ENCODE results near the gene CLMN.
"Not testable (repeated sequence)": the region's sequence is repeated elsewhere in the genome, so short reads cannot be mapped to it uniquely, and the experiment has no call there.

CLMN gene

DNA sequence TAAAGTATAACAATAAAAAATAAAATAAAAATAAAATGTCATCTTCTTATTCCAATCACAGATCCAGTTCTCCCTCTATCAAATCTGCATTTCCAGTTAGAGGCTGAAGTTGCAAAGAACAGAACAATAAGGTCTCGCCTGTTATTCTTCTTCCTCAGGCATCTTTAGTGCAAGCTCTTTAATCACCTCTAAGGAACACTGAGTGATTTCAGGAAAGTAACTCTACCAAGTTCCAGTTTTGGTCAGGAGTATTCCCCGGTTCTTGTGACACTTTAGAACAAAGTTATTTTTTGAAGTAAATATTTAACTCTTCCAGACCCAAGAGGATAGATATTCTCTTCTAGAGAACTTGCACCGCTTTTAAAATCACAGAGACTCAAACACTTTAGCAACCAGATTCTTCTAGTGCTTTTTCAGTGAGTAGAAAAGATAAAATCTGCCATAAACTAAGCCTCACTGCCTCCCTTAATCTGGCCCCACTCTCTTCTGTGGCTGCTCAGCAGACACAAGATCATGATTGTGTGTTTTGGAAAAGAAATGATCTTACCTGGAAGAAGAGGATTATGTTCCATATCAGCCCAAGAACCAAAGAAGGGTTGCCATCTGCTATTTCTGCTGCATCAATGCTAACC is 104.5 kb downstream of the CLMN start:
- no peak for DNase-seq

DNA sequence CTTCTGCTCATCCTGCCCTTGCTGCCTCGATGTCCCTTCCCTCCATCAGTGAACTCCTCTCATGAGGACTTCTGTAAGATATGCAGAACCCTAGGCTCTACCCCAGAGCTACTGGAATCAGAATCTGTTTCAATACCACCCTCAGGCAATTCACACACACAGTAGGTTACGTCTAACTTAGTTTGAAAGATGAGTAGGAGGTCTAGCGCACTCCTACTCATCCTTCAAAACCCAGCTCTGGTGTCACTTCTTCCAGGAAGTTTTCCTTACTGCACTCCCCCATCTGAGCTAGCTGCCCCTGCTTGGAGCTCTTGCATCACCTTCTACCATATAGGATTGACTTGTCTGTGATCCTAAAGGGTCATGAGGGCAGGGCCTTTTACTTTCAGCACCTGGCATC is 105.9 kb downstream of the CLMN start:
- no peak for DNase-seq

DNA sequence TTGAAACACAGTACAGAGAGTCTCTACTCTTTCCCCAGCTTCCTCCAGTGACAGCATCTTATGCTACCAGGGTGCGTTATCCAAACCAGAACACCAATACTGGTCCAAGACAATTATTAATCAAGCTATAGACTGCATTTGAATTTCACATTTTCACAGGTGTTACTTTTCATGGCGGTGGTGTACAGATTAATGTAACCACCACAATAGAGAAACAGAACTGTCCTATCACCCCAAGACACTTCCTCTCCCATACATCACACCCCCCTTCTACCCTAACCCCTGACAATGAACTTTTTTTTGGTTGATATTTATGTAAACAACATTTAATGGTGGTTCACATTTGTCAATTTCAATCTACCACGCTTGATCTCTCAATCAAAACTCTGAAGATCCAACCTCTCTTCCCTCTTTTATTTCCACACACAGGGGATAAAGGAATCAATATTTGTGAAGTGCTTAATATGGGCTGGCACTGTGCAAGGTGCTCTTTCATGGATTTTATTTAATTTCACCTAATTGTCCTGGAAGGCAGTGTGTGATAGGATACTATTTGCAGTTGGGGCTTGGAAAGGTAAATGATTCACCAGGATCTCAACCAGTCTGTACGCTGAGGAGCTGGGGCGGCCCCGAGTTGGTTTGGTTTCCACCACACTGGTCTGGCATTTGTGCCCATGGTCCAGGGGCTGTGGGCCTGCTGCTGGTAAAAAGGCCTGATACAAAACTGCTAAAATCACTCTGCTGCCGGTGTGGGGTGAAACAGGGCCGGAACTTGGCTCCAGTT is 107.8 kb downstream of the CLMN start:
- DNase-seq = no peak

DNA sequence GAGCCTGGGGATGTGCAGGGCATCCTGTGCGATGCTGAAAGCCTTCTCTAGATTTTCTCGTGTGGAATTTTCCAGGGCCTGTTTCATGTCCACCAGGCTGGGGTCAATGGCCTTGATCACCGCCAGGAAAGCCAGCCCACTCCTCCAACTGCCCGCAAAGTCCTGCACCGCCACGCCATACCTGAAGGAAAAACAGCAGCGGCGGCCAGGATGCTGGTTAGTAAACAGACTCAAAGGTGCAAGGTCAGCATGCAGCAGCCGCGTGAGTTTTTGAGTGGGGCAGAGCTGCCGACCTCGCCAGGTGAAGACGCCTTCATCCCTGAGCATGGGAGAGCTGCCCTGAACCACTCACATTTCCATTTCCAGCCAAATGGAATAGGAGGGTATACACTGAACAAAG is 109.0 kb downstream of the CLMN start:
- no peak for DNase-seq

DNA sequence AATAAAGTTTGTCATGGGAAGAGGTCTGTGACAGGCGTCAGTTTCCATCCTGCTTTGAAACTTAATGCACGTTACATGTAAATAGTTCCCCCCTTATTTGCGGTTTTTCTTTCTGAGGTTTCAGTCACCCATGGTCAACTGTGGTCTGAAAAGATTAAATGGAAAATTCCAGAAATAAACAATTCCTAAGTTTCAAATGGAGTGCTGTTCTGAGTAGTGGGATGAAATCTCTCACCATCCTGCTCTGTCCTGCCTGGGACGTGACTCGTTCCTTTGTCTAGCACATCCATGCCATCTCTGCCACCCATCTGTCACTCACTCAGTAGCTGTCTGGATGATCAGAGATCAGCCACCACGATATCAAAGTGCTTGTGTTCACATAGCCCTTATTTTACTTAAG is 111.1 kb downstream of the CLMN start:
- DNase-seq = no peak

DNA sequence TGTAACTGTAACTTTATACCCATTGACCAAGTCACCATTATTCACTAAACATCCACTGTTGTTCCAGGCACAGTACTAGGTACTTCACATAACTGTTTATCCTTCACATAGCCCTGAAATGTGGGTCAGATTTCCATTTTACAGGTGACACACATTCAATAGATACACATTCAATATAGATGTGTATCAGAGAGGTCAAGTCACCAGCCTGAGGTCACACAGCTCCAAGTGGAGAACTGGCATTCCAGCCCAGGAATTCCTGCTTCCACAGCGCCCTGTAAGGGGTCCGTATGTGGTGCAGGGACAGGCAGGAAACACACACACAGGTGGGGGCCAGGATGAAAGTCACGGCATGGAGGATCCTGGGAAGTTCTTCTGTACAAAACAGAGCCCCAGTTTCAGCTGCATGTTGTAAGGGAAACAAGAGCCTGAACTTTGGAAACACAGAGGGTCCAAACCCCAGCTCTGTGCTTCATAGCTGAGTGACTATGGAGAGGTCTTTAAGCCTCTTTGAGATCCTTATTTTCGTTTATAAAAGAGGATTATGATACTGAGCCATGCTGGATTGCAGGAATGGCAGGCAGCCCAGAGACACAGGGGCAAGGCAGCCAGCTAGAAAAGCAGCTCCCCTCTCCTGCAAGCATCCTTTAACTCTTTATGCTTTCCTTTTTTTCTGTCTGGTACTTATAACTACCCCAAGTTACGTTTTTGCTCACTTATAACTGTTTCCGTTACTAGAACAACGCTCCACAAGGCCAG is 112.1 kb downstream of the CLMN start:
- no peak for DNase-seq

DNA sequence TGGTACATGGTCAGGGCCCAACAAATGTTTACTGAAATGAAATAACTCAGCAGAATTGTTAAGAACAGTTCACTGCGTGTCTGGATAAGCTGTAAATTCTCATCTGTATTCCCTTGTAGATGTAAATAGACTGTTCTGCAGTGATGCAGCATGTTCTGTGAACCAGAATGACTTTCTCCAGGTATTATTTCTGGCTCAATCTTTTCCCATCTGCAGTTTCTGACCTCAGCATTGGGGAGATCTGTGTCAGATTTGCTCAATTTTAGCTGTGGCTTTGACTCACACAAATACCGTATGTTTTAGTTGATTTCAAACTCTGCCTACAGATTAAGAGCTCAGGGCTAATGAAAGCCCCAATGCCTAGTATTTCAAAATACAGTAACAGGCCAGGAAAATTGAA is 113.2 kb downstream of the CLMN start:
- DNase-seq = peak; percentile 52

DNA sequence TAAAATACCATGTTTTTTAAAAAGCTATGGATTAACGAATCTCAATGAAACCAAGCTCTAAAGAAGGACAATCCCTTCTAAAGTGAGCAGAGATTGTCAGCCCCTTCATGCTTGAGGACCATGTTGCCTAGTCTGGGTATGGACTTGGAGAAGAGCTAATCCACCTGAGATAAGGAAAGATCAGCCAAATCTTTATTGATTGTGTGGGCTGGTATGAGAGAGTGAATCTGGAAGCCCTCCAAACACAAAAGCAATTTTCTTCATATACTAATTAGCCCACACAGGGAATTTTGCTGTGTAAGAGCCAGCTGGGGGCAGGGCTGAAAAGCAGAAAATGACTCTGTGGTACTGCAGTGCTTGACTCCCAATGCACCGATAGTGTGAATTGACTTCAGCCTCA is 115.0 kb downstream of the CLMN start:
- DNase-seq = no peak

DNA sequence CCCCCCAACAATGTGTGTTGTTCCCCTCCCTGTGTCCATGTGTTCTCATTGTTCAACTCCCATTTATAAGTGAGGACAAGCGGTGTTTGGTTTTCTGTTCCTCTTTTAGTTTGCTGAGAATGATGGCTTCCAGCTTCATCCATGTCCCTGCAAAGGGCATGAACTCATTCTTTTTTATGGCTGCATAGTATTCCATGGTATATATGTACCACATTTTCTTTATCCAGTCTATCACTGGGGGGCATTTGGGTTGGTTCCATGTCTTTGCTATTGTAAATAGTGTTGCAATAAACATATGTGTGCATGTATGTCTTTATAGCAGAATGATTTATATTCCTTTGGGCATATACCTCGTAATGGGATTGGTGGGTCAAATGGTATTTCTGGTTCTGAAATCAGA is 118.0 kb downstream of the CLMN start:
- DNase-seq = not testable (repeated sequence)

DNA sequence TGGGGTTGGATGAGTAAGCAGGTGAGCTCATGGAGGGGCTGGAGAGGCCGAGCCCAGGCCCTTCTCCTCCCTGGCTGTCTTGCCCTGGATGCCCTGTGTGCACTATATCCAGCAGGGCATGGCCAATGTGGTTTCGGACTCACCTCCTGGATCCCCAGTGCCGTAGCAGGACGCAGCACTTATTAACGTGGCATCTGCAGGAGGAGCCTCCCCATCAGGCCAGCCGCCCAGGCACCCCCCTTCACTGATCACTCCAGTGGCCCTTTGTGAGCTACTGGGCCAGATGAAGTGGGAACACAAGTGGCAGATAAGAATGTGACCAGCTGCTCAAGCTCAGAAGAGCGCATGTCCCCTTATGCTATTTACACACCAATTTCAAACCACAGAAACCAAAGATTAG is 119.3 kb downstream of the CLMN start:
- no peak for DNase-seq

DNA sequence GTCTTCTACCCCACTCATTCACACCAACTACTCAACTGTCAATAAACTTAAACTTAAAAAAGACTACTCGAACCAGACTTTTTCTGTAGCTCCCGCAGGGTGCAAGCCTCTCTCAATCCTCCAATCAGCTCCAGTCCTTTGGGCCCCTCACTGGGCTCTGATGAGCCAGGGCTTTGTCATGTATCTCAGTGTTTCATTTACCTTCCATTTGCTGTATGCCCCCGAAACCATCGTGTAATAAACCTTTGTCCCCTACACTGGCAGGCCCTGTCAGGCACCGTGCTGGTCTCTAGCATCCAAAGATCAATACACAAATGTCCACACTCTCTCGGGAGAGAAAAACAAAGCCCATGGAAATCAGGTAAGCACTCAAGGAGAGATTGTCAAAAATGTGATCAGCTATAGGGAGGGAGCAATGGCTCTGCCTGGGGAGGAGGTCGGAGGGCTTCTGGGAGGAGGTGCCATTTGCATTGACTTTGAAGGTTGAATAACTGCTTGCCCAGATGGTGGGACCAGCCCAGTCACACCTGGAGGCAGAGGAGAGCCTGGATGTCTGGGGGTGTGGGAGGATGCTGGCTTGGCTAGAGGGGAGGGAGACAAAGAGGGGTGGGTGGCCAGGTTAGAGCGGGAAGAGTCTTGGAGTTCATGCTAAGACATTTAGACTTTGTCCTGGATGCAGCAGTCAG is 120.3 kb downstream of the CLMN start:
- no peak for DNase-seq

DNA sequence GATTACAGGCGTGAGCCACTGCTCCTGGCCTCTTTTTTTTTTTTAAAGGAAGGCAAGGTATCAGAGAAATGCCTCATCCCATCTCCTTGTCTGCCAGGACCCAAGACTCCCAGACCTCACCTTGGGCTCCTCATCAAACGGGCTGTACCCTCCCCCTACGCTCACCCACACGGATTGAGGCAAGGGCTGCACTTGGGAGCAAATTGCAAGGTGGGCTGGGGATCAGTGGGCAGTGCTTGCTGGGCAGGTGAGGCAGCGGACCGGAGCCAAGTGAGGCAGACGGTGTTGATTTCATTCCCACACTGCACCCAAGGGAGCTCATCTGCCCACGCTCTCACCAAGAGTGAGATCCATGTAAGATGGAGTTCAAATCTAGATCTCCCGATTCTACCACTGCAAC is 121.4 kb downstream of the CLMN start:
- DNase-seq = no peak

DNA sequence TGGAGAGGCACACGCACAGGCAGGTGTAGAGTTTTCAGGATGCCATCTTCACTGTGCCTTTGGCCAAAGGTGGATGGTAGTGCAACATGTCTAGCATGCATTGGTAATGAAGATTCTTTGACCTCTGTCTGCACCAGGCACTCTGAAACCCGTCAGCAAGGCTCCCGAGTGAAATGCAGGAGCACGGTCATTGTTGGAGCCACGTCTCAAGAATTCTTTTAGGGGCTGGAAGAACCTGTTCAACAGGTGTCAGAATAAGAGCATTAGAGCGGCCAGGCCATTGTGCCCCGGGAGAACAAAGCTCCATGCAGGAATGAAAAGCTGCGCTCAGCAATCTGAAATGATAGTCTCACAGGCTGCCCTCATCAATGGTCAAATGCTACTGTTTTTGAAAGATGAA is 122.2 kb downstream of the CLMN start:
- DNase-seq = no peak

DNA sequence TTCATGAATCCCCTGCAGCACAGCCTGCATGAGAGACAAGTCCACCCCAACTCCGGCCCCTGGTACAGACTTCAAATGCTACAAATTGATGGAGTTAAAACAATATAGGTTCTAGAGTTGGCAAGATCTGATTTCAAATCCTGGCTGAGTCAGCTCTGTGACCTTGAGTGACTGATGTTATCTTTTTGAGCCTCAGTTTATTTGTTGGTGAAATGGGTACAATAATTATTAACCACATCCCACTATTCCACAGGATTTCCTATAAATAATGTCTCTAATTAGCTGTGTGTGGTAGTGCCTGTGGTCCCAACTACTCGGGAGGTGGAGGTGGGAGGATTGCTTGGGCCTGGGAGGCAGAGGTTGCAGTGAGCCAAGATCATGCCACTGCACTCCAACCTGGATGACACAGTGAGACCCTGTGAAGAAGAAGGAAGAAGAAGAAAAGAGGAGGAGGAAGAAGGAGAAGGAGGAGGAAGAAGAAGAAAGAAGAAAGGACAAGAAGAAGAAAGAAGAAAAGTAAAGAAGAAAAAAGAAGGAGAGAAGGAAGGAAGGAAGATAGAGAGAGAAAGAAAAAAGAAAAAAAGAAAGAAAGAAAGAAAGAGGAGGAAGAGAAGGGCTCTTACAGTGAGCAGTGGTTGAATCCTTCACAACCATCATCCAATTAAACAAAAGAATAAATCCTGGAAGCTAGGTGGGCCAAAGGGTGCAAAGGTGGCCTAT is 122.7 kb downstream of the CLMN start:
- DNase-seq = no peak

DNA sequence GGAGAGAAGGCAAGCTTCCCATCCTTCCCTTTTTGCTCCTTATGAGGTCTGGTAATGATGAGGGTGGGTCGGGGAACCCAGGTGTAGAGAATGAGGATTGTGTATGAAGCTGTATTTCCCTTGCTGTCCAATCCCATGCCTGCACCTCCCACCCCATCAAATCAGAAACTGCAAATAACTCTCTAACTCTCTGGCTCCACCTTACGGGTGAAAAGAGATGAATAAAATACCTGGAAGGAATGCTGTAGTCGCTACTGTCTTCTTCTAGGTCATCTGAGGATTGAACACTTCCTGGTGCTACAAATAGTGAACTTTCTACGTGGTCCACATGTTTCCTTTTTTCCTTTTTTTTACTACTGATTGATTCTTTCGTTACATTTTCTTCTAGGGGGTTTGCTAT is 123.4 kb downstream of the CLMN start:
- DNase-seq = no peak

DNA sequence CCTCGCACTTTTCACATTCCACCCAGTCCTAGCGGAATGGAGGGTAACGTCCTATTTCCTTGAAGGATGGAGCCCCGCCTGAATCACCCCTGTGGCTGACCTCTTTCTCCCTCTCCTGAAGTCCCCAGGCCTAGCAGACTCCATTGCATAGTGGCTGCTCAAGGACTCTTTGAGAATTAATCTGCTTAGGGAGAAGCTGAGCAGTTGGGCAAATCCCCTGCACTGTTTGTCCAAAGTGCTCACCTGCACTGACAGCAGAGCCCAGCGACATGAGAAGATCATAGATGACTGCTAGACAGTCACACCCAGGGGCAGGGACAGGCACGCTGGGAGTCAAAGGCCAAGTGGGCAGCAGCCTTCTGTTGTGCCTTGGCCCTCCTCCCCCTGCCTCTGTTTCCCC is 124.7 kb downstream of the CLMN start:
- DNase-seq = no peak

DNA sequence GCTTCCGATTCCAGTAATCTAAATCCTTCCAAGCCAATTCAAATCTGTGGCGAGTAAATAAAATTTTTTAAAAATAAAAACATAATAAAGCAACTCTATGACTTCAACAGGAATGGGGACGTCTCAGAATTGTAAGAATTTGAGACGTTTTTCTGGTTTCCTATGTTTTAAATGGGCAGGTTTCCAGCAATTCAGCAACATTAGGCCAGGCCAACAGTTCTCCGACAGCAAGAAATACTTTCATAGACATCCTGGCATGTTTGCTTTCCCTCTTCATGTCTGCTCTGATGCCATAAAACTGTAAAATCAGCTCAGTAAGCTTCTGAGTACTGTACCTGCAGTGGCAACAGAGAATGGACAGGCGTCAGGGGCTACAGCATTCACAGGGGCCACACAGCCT is 126.6 kb downstream of the CLMN start:
- DNase-seq = no peak

DNA sequence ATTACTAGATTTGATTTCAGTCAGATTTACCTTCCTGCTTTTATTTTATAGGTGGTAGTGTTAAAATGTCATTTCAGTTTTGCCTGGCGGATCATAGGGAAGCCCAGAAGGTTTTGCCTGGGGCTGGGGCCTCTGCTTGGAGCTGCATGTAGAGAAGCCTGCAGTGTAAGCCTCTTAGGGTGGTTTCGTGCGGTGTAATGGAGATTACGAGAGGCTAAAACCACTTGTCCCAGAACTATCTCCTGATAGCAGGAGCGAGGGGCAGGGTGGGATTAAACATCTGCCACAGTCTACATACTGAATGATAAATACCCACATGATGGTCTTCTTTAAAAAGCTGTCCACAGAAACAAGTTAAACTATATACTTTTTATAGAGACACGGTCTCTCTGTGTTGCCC is 127.4 kb downstream of the CLMN start:
- DNase-seq = no peak

DNA sequence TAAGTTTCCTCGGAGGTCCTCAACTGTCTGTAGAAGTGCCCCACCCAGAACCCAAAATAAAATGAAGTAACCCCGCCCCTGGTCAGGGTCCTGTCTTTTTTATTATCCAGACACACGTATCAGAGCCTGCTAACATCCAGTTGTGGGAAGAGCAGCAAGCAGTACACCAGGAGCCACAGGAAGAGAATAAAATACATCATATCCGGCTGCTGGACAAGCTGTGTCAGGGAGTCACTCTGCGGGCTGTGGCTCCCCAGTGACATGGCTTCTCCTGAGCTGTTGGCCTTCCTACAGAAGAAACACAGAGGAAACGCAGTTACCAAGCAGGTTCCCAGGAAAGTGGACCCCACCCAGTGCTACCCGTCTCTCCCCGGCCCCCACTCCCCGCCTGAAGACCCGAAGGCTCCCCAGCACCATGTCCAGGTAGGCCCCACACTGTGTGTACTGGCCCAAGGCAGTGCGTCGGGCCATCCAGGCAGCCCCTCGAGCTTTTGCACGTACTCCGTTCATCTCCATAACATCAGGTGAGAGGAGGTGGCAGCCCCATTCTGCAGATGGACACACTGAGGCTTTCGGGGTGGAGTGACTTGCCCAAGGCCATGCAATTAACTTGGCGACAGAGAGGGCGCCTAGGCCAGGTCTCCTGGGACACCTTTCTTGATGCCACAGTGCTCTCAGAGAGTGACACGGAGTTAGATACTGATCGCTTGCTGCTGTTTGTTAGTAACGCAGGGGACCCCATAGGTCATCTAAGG is 128.1 kb downstream of the CLMN start:
- no peak for DNase-seq

DNA sequence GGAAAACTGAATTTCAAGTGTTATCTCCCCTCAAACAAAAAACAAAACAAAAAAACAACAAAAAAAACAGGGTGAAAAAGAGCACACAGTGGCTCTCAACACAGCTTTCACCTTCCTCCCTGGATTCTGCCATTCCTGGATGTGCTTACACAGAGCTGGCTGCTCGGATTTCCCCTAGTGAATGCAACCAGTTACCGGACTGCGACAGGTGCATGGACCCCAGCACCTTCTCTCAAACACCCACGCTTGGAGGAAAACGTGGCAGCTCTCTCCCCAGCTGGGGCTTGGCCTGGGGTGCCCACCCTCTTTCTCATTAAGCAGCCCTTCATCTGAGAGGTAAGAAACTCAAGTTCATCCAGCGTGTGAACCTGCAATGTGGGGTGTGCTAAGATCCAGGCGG is 128.9 kb downstream of the CLMN start:
- DNase-seq = no peak

DNA sequence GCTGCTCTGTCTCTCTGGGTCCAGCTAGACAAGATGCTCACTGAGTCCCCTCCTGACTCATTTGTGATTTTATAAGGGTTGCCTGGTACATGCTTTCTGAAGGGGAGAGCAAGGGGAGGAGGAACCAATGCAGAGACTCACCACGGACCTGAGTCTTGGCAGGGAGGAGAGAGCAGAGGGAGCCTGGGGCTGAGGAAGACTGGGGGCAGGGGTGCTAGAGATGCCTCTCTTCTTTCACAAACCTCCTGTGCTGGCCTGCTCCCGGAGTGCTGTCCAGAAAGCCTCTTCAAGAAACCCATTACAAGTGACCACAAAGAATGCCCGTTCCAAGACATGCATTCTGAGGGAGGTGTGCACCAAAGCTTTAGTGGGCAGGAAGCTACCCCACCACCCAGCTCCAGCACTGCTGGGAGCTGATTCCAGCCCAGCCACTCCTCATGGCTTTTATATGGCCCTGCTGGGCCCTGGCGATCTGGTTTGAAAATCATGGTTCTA is 129.3 kb downstream of the CLMN start:
- DNase-seq = no peak
